HG03571 (cell line): ENCODE results near the gene C8B.

Experiments
- ATAC-seq: cut with Tn5 transposase; IDR thresholded peaks from one replicate; pipeline ENCODE4 v1.9.1; 2021; ENCODE audit not compliant: unreplicated experiment

The C8B gene

DNA sequence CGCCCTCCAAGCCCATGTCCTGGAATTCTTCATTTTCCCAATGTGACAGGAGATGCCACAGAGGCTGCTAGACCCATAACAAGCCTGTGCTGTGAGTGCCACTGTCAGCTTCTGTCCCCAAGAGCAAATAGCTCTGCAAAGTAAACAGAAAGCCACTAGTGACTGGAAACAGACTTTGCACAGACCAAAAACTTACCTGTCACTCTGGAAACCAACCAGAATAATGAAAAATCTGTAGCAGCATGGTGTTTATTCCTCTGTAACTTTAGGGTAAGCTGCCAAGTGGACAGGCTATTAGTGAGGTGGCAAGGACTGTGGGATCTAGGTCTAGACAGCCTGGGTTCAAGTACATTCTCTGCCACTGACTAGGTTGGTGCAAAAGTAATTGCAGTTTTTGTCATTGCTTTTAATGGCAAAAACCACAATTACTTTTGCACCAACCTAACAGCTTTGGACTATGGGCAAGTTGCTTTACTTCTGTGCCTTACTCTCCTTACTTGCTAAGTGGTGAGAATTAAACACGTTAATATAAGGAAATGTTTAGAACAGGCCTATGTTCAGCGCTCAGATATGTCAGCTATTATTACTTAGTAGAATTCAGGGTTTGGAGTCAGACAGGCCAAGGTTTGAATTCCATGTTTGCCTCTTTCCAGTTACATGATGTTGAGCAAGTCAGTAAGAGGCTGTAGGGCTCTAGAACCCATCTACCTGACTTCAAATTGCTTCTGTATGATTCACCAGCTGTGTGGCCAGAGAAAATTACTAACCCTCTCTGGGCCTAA, at the start of gene C8B:
Gene C8B (minus strand): TSS at position 100 of the 782 bp plus-strand sequence. CDS start 67 bp downstream, at position 33.
- no peak for ATAC-seq

DNA sequence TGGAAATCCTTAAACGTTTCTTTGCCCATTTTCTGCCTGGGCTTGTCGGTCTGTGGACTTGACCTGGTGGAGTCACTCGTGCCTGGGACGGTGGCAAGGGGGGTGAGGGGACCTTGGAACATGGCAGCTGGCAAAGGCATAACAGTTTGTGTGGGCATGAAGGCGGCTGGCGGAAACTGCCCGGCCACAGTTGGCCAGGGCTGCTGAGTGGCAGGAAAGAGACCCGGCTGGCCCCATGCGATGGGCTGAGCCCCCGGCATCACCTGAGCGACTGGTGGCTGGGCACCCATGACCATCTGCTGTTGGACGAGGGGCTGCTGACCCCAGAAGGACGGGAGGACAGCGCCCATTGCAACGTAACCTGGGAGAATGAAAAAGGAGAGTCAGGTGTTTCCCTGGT, 49.3 kb upstream of the C8B start:
- no peak for ATAC-seq

DNA sequence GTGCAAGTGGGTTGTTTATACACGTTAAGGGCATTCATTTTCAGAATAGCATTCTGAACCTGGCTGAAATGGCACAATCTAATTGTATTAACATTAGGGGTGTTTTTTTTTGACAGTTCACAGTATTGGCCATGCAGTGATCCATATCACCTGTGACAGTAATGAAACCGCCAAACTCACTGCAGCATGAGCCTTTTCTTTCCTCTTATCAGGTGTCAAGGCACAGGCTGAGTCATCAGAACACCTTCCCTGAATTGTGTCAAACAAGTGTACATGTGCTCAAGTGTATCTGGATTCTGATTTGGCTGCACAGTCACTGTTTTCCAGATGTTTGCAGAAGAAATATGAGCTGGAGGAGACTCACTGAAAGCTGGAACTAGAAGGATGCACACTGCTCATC, 47.7 kb upstream of the C8B start:
- ATAC-seq = no peak

DNA sequence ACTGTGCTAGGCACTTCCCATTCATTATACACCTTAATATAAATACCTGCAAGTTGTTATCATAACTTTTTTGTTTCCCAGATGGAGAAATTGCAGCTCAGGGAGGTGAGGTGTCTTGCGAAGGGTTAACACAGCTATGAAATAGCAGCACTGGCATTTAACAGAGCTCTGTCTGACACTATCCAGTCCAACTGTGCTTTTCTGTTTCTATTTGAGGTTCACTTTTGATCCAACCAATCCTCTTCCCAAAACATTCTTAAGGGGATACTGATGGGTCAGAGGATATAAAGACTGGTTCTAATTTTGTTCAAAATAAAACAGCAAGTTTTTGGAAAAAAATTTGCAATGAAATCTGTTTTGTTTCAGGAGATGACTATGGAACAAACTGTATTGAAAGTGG, 46.5 kb upstream of the C8B start:
- ATAC-seq = no peak

DNA sequence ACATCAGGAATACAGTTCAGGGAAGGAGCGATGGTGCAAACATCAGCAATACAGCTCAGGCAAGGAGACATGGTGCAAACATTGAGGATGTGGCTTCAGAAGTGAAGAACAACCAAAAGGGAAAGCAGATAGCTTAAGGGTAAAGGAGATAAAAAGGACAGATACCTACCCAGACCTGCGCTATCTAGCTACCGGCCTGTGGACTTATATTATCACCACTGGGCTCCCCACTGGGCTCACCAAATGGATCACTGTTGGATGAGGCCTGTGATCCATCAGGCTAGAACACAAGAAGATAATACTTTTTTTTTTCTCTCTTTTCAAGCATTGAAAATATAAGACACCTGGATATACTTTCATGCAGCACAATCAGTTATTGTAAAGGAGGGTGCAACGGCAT, 44.7 kb upstream of the C8B start:
- ATAC-seq = no peak

DNA sequence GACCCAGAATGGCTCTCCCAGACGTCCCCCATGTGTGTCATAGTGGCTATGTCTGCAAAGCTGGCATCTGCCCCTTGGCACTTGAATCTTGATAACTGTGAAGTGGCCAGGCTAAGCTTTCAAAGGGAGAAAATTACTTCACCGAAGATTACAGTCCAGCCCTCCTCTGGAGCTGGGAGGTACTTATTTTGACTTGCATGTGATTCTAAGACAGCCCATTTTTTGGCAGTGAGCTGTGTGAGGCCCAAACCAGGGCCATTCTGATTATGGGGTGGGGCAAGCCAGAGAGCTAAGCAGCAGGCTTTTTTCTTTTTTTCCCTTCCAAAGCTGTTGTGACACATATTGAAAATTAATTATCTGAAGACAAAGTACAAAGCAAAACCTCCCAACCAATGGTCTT, 42.1 kb upstream of the C8B start:
- no peak for ATAC-seq

DNA sequence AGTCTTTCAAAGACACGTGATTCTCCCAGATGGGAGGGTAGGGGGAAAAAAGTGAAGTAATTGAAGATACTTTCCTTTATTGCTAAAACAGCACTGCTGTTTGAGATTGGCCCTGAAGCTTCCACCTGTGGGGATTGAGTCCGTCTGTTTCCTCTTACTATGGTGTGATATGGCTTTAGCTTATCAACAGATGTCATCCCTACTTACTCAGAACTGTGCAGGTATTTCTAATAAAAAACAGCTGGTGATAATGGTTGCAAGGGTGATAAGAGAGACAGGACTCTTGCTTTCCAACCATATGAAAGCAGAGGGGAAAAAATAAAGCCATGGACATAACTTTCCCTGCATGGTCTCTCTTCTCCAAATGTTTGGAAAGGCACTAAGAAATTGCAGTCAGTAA, 41.7 kb upstream of the C8B start:
- ATAC-seq = no peak

DNA sequence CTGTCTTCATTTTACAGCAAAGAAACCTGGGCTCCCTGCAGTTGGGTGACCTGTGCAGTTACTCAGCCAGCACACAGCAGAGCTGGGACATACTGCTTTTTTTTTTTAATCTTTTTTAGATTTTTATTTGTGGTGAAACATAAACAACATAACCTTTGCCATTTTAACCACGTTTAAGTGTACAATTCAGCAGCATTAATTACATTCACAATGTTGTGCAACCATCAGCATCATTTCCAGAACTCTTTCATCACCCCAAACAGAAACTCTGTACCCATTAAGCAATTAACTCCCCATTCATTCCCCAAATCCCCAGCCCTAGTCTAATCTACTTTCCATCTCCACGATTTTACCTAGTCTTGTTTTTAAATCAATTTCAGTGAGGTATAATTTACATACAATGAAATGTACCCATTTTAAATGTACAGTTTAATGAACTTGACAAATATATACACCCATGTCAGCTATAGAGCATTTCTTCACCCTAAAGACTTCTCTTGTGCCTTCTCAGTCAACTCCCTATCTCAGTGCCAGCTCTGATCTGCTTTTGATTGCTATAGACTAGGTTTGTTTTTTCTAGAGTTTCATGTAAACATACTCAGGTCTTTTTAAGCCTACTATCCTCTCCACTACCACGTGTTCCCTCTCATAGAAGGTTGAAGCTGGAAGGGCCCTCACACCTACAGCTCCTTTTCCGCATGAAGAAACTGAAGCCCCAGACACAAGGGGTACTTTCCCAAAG, 37.8 kb upstream of the C8B start:
- no peak for ATAC-seq

DNA sequence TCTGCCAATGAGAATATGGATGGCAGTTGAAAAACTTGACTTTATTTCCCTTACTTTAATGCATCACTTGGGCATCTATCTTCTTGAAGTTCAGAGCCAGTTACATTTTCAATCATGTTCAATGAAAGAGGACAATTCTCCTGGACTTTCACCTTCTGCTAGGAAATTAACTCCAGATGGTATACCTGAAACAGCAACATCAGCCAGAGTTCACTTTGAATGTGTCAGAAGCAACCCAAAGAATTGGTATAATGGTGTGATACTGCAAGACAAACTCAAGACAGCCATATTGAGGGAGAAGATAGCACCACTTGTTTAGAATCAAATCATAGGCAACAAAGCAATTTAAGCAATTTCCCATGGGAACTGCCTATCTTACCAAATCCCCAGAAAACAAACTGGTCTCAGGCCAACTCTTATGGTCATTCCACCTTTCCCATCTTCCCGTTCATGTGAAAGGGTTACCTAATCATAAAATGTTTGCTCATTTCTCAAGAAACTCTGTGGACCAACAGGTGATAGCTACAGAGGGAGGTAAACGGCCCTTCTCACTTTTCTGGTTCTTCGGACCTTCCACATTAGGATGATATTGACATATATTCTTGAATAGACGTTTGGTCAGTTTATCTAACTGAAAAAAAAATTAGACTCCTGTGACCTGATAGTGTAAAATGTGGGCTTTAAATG, 29.7 kb upstream of the C8B start:
- ATAC-seq = no peak

DNA sequence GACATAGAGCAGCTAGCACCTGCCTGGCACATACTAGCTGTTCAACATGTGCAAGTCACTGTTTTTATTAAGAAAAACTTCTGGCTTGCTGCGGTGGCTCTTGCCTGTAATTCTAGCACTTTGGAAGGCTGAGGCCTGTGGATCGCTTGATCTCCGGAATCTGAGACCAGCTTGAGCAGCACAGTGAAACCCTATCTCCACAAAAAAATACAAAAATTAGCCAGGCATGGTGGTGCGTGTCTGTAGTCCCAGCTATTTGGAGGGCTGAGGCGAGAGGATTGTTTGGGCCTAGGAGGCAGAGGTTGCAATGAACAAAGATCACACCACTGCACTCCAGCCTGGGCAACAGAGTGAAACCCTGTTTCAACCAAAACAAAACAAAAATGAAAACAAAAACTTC, 27.7 kb upstream of the C8B start:
- no peak for ATAC-seq

DNA sequence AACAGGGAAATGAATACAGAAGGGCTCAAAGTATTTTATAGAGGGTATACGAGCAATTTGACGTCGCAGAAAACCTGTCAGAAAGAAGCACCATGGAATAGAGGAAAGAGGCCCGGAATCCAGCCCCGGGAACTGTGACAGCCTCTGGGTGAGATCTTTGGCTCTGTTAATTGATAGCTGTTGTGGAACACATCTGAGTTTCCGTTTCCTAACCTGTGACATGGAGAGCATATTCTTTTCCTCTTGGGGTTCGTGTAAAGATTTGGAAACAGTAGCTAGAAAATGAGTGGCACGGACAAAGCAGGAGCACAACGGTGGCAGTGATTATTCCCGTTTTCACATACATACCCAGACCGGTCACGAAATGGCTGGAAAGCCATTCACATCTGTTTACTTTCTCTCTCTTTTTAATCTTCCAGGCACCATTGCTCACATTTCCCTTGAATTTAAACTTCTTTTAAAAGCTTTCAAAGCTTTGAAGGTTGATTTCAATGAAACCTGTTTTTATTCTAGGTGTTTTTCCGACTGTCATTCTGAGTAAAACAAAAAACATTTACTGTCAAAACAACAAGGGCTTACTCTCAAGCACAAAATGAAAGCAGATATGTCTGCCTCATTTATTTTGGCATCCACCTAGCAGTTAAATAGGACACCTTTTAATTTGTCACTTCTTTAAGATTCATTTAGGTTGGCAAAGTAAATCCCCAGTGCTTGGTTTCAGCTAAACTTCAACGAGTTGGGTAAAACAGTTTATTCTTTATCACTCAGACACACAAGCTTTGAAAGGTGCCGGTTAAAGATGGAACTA, 26.7 kb upstream of the C8B start:
- ATAC-seq = no peak

DNA sequence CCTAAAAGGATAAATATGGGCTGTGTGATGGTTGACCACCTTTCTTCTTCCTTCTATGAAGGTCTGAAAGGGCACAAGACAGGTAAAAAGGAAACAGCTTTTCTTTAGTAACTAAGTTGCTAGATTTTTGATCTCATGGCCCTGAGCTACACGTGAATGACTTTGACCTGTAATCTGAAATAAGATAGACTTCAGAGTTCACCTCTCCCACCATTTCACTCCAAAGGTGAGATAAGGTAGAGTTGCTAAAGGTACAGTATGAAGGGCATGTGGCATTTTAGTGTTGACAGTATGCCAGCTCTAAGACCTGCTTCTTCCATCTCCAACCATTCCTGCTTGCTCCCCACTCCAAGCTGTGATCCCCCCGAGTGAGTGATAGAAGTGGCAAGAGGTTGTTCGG, 25.8 kb upstream of the C8B start:
- no peak for ATAC-seq

DNA sequence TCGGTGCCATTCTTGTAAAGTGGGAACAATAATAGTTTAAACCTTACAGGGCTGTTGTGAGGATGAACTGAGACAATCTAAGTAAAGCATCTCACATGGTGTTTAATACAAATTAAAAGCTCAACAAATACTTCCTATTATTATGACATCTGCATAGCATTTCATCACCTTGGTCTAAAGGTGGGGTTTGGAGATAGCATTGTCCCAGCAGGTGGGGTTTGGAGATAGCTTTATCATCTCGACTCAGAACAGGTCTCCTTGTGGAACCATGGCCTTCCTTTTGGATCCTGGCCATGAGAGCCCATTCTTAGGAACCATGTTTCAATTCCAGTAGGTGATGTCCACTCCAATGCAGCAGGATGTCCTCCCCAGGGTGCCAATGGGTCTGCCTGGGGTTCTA, 20.6 kb upstream of the C8B start:
- ATAC-seq = no peak

DNA sequence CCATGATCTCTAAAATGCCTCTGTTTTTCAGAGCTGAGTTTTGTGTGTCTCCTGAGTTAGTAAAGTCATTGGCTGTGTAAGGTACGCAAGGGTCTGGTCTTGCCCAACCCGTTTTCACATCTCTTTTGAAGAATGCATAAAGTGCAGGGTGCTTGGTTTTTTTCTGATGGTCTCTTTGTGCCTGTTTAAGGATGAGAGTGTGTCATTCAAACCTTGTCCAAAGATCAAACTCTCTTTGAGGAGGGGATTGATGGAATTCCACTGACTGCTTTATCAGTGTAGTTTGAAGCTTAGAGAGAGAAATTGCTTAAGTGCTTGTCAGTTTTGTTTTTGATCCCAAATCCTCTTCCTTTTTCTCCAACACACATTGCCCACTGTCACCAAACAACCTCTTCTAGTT, 20.0 kb upstream of the C8B start:
- no peak for ATAC-seq

DNA sequence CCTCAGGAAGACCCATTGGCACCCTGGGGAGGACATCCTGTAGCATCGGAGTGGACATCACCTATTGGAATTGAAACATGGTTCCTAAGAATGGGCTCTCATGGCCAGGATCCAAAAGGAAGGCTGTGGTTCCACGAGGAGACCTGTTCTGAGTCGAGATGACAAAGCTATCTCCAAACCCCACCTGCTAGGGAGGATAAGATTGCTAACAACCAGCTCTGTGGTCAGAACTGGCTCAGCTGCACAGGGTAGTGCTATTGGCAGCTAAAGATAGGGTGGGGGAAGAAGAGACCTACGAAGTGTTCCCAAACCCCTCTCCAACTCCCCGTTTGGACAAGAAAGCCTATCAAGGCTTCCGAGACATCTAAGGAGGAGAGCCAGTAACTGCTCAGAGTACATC, 17.7 kb upstream of the C8B start:
- ATAC-seq = no peak

DNA sequence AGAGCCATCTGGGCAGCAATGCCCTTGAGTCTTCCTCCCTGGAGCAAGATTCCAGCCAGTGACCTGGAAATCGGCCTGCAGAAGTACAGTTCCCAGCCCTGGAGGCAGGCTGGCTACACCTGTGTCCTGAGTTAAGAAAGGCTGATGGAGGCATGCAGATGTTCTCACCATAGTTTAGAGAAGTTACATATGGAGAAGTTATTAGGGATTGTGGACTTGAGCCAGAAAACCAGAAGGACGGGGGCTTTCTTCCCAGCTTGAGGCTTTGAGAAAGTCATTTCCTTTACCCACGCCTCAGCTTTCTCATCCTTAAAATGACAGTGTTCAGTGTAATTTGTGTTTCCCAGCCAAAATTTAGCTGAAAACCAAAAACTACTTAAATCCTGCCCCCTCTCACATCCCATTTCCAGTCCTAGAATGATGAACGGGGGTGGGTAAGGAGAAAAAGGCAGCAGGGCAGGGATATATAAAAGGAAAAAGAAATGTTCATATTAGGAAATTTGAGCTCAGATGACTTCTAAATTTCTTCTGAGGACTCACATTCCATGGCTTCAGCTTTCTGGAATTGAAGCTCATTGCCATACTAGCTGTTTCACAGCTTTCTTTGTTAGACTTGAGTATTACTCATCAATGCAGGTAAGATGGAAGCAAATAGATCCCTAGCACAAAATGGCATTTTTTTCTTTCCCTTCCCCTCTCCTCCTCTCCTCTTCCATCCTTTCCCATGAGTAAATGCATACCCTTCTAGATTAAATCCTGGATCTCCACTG, 14.4 kb upstream of the C8B start:
- ATAC-seq = no peak

DNA sequence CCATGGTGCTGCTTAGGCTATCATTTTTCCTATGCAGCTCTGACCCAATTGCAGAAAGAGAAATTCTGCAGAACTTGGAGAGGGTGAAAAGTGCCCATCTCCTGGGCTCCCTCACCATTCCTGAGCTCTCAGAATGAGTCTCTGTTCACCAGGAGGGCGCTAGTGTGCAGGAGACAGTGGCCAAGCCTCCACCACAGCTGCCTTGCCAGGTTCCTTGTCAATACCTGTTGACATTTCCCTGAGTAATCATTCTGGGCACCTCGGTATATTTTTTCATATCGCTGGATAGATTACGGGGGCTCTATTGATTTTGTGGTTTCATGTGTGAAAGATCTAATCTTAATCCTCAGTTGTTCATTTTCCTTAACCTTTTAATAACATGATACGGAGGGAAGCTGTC, 13.0 kb upstream of the C8B start:
- no peak for ATAC-seq

DNA sequence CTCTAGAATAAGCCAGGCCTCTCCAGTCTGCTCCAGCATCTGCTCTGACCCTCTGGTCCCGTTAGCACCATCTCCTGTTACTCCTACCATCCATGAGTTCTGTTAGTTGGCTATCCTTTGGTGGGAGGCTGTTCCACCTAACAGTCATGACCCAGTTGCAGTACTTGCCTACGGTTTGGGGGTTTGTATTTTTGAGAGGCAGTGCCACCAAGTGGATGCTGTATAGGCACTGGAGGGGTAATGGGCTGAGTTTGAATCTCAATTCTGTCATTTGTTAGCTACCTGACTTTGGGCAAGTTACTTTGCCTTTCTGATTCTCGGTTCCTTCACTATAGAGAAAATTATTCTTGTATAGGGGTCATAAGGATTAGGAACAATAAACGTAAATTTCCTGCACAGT, 12.1 kb upstream of the C8B start:
- no peak for ATAC-seq

DNA sequence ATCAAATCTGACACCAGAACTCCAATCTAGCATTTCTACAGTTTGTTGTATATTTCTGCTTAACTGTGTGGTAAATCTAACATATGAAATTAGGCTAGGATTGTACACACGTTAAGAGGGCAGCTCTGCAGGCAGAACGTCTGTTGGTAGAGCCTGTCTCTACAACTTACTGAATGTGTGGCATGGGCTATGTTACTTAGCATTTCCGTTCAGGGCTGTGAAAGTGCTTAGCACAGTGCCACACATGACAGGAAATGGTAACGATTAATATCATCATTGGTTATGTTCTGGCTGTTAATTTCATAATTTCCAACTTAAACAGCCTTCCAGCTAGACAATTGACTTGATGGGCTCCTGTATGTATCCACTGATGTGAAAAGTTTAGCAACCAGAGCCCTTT, 9.6 kb upstream of the C8B start:
- no peak for ATAC-seq

DNA sequence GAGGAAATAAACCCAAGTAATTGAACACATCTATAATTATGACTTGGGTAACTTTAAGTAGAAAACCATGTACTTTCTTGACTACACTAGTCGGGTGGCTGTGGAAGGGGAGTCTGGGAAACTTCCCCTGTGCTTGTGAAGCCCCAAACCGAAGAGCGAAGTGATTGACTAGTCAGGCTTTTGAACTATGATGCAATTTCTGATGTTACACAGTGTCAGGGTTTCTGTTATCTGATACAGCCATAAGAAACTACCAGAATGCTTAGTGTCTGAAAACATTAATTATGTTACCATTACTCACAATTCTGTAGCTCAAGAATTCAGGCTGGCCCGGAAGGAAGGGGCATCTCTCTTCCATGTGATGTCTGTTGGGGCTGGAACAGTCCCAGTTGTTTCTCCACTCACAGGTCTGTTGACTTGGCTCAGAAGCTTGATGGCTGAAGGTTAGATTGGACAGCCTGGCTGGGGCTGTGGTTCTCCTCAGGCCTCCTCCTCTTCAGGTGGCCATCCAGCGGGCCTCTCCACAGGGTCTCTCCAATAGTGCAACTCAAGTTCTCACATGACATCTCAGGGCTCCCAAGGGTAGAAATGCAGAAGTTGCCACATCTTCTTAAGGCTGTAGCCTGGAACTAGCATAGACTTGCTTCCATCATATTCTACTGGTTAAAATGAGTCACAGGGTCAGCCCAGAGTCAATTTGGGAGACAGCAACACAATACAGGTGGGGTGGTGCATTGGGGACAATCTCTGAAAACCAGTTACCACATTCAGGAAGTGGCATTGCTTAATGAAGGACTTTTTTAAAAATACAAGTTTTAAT, 8.3 kb upstream of the C8B start:
- no peak for ATAC-seq
